KMS-11 (cell line): ENCODE results near the gene ADAM12.

Experiments
- H2AFZ ChIP-seq: fragments of 200-600 bp; sonication (generic); 2 replicates; pipeline ENCODE4 v1.6.1; 2016; ENCODE audit warnings: antibody characterized with exemption, mixed run types, low read depth
- H3K27ac ChIP-seq: fragments of 200-600 bp; sonication (generic); 2 replicates; pipeline ENCODE4 v1.6.1; 2016; ENCODE audit warnings: mild to moderate bottlenecking, mixed run types
- H3K27me3 ChIP-seq: fragments of 200-600 bp; sonication (generic); 2 replicates; pipeline ENCODE4 v1.6.1; 2017; ENCODE audit warnings: mild to moderate bottlenecking, low read depth, mixed run types, moderate library complexity; ENCODE audit not compliant: insufficient read depth
- H3K36me3 ChIP-seq: fragments of 200-600 bp; sonication (generic); 2 replicates; pipeline ENCODE4 v1.6.1; 2017; ENCODE audit warnings: mild to moderate bottlenecking, mixed run types; ENCODE audit not compliant: insufficient read depth
- H3K4me1 ChIP-seq: fragments of 200-600 bp; sonication (generic); 2 replicates; pipeline ENCODE4 v1.6.1; 2016; ENCODE audit warnings: mild to moderate bottlenecking, low read depth, mixed run types; ENCODE audit not compliant: poor library complexity, severe bottlenecking
- H3K4me2 ChIP-seq: fragments of 200-600 bp; sonication (generic); 2 replicates; pipeline ENCODE4 v1.7.0; 2016; ENCODE audit warnings: mild to moderate bottlenecking, mixed run types
- H3K4me3 ChIP-seq: fragments of 200-600 bp; sonication (generic); IDR thresholded peaks from 2 replicates; pipeline ENCODE4 v1.6.1; 2017; ENCODE audit warnings: low read depth, low read length, mixed read lengths; ENCODE audit not compliant: insufficient read depth
- H3K79me2 ChIP-seq: fragments of 200-600 bp; sonication (generic); 2 replicates; pipeline ENCODE4 v1.6.1; 2016; ENCODE audit warnings: low read depth, mixed run types; ENCODE audit not compliant: insufficient read depth
- H3K9ac ChIP-seq: fragments of 200-600 bp; sonication (generic); 2 replicates; pipeline ENCODE4 v1.6.1; 2016; ENCODE audit warnings: mild to moderate bottlenecking, mixed run types
- H4K20me1 ChIP-seq: fragments of 200-600 bp; sonication (generic); 2 replicates; pipeline ENCODE4 v1.6.1; 2016; ENCODE audit warnings: mild to moderate bottlenecking, mixed run types; ENCODE audit not compliant: insufficient read depth
- CTCF ChIP-seq: fragments of 200-600 bp; sonication (generic); conservative IDR thresholded peaks from 2 replicates; pipeline ENCODE4 v1.6.1; 2017; ENCODE audit warnings: low read depth, mild to moderate bottlenecking, antibody characterized with exemption, low read length, moderate library complexity, mixed read lengths

The ADAM12 gene

DNA sequence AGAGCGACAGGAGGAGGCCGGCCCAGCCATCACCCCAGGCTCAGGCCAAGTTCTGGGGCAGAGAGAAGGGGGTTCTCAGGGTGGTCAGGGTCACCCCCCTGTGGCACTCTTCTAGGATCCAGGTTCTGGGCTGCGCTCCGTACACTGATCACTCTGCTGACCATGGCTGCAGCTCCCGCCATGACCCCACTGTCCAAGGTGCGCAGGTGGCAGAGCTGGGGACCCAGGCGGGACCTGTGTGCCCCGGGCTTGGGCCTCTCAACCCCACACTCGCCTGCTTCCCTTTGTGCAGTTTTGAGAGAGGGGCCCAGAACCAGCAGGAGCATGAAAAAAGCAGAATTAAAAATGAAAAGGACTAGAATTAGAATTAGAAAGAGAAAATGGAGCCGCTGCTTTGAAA lies 264.8 kb downstream of the ADAM12 start:
- no peak for TF ChIP-seq CTCF

GRCh38 chr10:126122881-126123280 lies 265.4 kb downstream of the ADAM12 start:
- no peak overlapping the region for H3K27ac ChIP-seq
- no peak overlapping the region for H3K9ac ChIP-seq
- H3K36me3 ChIP-seq, result no peaks in the 10 kb centered on the region
- H4K20me1 ChIP-seq, result no peaks in the 10 kb centered on the region
- H3K4me3 ChIP-seq, result no peak overlapping the region
- H2AFZ ChIP-seq, result no peak overlapping the region
- H3K4me1 ChIP-seq, result no peaks in the 10 kb centered on the region
- no peaks in the 10 kb centered on the region for H3K27me3 ChIP-seq
- no peak for TF ChIP-seq CTCF
- no peaks in the 10 kb centered on the region for H3K79me2 ChIP-seq
- H3K4me2 ChIP-seq, result no peak overlapping the region

More for the DNA sequence above, 264.8 kb downstream of the ADAM12 start:
- Histone ChIP-seq H3K79me2 (no peaks in the 10 kb centered on the region), H4K20me1 (no peaks in the 10 kb centered on the region), H2AFZ (no peak overlapping the region), H3K36me3 (no peaks in the 10 kb centered on the region), H3K4me3 (no peak overlapping the region), H3K9ac (no peak overlapping the region), H3K4me2 (no peak overlapping the region), H3K27ac (no peak overlapping the region), H3K4me1 (no peaks in the 10 kb centered on the region), H3K27me3 (no peaks in the 10 kb centered on the region)

DNA sequence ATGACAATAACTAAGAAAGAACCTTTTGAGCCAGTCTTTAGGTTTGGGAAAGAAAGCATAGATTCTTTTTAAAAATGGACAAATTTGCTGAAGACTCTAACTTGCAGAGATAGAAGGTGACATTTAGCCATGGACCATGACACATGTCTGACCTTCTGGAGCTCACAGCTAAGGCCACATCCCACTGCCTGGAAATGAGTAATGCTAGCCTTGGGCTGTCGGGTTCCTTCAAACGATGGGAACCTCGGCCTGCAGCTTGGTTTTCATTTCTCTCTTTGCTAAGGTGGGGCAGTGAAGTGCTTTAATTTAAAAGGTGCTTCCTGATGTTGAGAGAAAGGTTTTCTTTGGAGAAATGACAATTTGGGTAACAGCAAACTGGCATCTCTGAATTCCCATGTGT lies 268.7 kb downstream of the ADAM12 start:
- no peak for TF ChIP-seq CTCF
- Histone ChIP-seq H2AFZ (no peak overlapping the region), H3K4me3 (no peak overlapping the region), H3K9ac (no peak overlapping the region), H3K79me2 (no peaks in the 10 kb centered on the region), H3K27me3 (no peaks in the 10 kb centered on the region), H4K20me1 (no peaks in the 10 kb centered on the region), H3K36me3 (no peaks in the 10 kb centered on the region), H3K27ac (no peak overlapping the region), H3K4me1 (no peaks in the 10 kb centered on the region), H3K4me2 (no peak overlapping the region)

- Histone ChIP-seq H3K79me2 (no peaks in the 10 kb centered on the region), H2AFZ (no peak overlapping the region), H3K4me2 (no peak overlapping the region), H3K4me1 (no peaks in the 10 kb centered on the region), H3K27me3 (no peaks in the 10 kb centered on the region), H3K36me3 (no peaks in the 10 kb centered on the region), H3K4me3 (no peak overlapping the region), H3K9ac (no peak overlapping the region), H4K20me1 (no peaks in the 10 kb centered on the region), H3K27ac (no peak overlapping the region)
- no peak for TF ChIP-seq CTCF
These were observed 269.8 kb downstream of the ADAM12 start for GRCh38 chr10:126118476-126118875.

- Histone ChIP-seq H3K4me3 (no peak overlapping the region), H4K20me1 (no peaks in the 10 kb centered on the region), H3K9ac (no peak overlapping the region), H3K79me2 (no peaks in the 10 kb centered on the region), H3K36me3 (no peaks in the 10 kb centered on the region), H2AFZ (no peak overlapping the region), H3K4me1 (no peaks in the 10 kb centered on the region), H3K27me3 (no peaks in the 10 kb centered on the region), H3K27ac (no peak overlapping the region), H3K4me2 (no peak overlapping the region)
- TF ChIP-seq CTCF, result no peak
These were observed 271.1 kb downstream of the ADAM12 start for GRCh38 chr10:126117196-126117595.
